ENCODE data around the gene ZEB2.

Gene ZEB2

DNA sequence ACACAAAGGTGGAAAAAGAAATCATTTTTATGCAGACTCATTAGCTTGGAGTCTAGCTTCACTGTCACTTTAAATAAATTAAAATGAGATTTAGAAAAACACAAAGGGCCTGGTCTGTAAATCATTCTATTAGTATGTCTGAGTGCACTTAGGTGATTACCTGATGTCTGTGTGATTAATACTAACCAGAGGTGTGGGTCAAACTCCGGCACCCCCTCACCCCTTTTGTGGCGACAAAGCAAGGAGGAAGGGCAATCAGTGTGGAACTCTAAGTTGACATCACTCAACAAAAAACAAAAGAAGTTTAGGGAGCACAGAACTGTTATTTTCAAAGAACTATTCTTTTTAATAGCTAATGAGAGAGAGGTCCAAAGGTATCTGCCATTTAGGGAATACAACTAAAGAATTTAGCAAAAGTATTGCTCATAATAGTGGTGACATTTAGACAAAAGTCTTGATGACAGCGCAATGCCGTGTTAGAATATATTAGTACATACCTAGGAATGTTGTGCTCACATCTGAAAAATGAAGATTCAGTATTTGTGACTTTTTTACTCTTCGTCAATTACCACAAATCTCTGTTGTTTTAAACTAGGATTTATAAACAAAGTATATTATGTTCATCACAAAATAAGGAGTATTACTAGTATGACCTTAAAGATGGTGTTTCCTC, 66.3 kb downstream of the ZEB2 start:
- DNase-seq (ENCODE audit: extremely low read depth in 1 of 2, low read depth in 1 of 2): no peak

GRCh38 chr2:144452989-144453336, 67.0 kb downstream of the ZEB2 start:
- no peak for DNase-seq (ENCODE audit: extremely low read depth in 1 of 2, low read depth in 1 of 2)

DNA sequence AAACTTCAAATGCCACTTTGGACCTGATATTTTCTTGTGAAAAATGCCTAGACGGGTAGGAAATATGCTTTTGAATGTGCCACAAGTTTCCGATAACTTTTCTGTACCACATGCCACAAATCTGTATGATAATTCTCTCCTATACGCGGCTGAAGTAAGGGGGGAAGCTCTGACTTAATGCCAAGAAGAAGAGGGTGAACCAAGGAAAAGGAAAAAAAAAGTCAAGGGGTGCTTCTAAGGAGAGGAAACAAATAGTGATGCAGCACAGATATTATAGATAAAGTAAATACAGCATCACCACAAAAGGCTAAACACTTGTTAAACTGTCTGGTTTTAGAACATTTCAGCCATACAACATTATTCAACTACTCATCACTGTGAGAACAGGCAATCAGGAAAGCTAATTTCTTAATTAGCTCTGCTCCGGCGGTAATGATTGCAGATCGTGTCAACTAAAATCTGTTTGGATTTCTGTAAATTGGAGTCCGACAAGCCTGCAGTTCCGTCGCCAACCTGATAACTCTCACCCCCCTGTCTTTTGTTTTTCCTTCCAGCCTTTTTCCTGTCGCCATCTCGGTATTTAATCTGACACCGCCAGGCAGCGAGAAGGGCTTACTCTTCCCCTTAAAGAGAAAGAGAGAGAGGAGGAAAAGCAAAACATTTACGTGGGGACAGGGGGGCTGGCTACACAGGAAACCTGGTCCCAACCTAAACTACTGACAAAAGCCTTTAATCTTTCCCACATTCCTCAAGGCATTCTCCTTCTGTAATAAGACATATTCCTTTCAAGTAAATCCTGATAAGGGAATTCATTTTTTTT, 67.5 kb downstream of the ZEB2 start:
- DNase-seq (ENCODE audit: extremely low read depth in 1 of 2, low read depth in 1 of 2): no peak

DNA sequence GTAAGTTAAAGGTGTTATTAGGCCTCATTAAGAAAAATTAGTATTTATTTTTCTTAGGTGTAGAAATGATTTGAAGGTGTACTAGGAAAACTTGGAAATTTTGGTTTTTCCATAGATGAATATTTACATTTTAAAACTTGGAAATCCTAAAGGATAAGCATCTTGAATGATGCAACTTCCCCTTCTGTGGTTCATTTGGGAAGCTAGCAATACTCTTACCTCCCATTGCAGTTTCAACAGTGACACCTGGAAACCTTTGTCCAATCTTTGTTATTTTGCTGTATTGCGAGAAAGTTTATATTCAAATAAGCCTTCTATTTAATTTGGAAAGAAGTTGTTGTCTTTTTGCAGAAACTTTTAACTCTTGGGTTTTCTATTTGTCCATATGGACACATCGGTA, 68.5 kb downstream of the ZEB2 start:
- no peak for DNase-seq (ENCODE audit: extremely low read depth in 1 of 2, low read depth in 1 of 2)

GRCh38 chr2:144449028-144449406, 70.9 kb downstream of the ZEB2 start:
- DNase-seq (ENCODE audit: extremely low read depth in 1 of 2, low read depth in 1 of 2): no peak

- no peak for DNase-seq (ENCODE audit: extremely low read depth in 1 of 2, low read depth in 1 of 2)
Measured at GRCh38 chr2:144448389-144449027, 71.4 kb downstream of the ZEB2 start.

DNA sequence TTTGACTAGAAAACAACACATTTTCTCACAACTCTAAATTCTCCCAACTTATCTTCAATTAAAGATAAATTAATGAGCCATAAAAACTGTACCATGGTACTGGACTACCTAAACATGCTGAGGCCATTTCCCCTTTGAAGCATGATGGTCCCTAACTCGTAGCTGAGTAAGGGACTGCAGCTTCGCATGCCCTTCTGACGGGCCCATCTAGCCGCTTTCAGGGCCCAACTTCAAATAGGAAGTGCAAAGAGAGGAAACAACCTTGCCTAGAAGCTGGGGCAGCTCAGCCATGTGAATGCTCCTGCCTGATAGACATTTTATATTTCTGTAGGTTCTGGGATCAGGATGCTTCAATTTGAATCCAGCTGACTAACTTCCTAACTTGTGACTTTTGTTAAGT, 72.4 kb downstream of the ZEB2 start:
- DNase-seq (ENCODE audit: extremely low read depth in 1 of 2, low read depth in 1 of 2): no peak

- DNase-seq (ENCODE audit: extremely low read depth in 1 of 2, low read depth in 1 of 2): no peak
Measured at GRCh38 chr2:144446136-144446535, 73.8 kb downstream of the ZEB2 start.

GRCh38 chr2:144445196-144445595, 74.7 kb downstream of the ZEB2 start:
- no peak for DNase-seq (ENCODE audit: extremely low read depth in 1 of 2, low read depth in 1 of 2)

DNA sequence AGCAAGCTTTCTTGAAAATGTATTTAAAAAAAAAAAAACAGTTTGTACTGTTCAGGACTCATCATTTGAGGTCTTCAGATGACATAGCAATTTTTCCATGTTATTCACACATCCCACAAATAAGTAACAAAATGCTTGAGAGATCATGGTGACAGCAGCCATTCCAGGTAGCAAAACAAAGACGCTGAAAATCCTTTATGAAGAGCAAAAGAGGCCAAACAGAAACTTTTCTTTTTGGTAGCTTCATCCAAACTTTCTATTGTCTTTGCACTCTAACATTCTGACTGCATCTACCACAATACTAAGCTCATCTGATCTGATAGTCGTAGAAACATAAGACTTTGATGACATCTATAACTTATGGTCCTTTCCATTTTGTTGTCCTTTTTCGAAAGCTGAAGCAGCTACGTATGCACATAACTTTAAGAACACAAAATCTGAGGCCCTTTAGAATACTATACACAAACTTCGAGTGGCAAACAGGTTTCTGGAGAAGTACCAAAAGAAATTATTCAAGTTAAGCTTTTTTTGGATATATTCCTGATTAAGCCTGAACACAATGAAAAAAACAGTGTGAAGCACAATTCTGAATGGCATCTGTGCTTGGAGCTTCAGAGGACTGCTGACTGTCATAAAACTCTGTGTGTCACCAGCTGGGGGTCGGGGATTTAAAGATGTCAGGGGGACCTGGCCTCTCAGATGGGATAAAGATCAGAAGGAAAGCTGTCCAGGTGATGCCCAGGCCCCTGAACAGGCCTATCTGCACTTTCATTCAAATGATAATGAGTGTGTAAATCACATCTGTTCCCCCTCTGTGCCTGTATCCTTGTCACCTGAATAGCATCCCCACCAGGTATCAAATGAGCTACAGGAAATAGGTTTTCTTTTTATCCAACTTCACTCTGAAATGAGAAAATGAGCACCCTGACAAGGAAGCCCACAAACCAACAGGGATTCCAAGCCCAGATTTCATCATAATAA, 75.8 kb downstream of the ZEB2 start:
- DNase-seq (ENCODE audit: extremely low read depth in 1 of 2, low read depth in 1 of 2): no peak

GRCh38 chr2:144441711-144442141, 78.2 kb downstream of the ZEB2 start:
- DNase-seq (ENCODE audit: extremely low read depth in 1 of 2, low read depth in 1 of 2): no peak

DNA sequence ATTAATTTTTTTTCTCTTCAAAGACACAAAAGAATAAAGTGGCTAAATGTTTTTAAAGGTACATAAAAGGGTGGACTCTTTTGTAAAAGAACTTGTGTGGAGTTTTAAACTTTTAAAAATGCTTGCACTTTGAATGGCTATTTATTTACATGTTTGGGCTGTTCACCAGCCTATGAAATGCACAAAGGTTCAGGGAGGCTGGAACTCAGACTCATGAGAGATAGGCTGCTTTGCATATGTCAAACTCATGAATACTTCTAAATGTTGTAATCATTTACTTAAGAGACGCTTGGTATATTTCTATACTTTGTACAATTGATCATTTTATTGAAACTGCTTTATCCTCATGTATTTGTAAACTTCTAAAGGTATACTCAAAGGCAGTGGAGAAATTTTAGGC, 79.9 kb downstream of the ZEB2 start:
- DNase-seq (ENCODE audit: extremely low read depth in 1 of 2, low read depth in 1 of 2): no peak

DNA sequence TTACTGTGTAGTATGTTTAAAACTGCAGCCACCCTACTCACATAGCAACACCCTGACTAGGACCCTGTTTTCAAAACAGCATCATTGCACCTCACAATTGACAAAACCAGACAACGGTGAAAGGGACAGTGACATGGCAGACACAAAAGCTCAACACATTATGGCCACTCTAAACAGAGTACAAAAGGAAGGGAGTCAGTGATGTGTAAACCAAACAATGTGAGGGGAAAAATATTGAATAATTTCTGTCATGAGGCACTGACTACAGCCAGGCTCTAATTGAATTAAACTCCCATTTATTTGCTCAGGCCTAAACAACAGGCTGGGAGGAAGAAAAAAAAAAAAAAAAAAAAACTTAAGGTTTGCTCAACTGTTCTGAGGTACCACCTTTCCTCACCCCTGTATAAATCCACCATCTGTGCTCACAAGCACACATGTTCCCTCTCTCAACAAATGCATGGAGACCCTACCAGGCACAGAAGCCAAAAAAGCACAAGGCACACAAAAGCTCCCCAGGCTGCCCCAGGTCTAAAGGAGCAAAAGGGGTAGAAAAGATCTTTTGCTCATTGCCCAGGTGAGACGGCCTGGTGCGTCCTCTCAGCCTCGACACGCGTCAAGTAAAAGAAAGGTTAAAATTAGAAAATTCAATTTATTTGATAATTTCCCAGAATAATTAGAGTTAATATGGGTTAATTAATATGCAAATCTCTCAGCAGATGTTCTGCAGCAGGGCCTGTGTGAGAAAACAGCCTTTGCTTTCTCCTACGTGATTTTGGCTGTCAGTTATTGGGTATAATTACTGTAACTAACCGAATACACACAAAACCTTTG, 80.9 kb downstream of the ZEB2 start:
- no peak for DNase-seq (ENCODE audit: extremely low read depth in 1 of 2, low read depth in 1 of 2)

- DNase-seq (ENCODE audit: extremely low read depth in 1 of 2, low read depth in 1 of 2): no peak
Measured at GRCh38 chr2:144437636-144438035, 82.3 kb downstream of the ZEB2 start.

- no peak for DNase-seq (ENCODE audit: extremely low read depth in 1 of 2, low read depth in 1 of 2)
Measured at GRCh38 chr2:144434425-144435222, 85.3 kb downstream of the ZEB2 start.

- no peak for DNase-seq (ENCODE audit: extremely low read depth in 1 of 2, low read depth in 1 of 2)
Measured at GRCh38 chr2:144432921-144433320, 87.0 kb downstream of the ZEB2 start.

- no peak for DNase-seq (ENCODE audit: extremely low read depth in 1 of 2, low read depth in 1 of 2)
Measured at GRCh38 chr2:144431998-144432397, 87.9 kb downstream of the ZEB2 start.

DNA sequence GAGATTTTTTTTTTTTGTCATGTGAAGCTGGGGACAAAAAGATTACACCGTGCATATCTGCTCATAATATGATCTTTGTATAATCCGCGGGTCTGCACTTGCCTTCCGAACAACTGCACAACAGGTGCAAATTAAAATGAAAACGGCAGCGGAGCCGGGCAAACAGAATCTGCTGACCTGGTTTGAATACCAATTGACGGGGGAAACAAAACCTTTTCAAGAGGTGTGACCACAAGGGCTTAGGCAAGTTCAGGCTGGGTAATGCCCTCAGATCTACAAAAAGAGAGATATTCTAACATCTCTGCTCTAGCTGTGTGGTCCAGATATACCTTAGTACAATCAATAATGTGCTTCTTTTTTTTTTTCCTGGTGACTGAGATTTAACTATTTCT, 88.5 kb downstream of the ZEB2 start:
- DNase-seq (ENCODE audit: extremely low read depth in 1 of 2, low read depth in 1 of 2): no peak

DNA sequence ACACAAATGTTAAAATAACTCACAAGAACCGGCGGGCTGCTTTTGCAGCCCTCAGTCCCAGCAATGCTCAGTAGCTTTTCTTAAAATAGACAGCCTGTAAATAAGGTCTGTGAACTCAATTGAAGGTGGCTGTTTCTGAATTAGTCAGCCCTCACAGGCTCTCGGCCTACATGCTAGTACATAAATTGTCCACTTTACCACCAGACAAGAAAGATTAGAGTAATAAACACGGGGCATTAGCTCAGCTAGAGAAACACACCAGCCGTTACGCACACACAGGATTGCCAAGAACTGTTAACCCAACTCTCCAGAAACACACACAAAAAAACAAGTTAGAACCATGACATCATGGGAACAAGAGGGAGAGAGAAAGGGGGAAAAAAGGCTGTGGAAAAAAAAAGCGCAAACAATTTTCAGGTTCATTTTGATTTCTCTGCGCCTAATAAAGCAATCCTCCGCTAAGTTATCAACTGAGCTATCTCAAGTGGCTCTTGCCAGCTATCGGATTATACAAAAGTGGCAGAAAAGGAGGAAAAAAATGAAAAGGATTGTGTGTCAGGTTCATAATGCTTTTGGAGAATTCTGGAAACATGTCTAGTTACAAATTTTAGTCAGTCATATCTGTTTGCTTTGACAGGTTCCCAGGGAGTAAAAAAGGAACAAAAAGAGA, 89.1 kb downstream of the ZEB2 start:
- DNase-seq (ENCODE audit: extremely low read depth in 1 of 2, low read depth in 1 of 2): no peak

Data from stimulated activated CD8-positive, alpha-beta memory T cell treated with anti-CD3 and anti-CD28 coated beads, Interleukin-7, amount 100 ng/mL, for 48 hours (primary cell).